H9 (cell line): Measurements from ENCODE around the gene SUPT5H. TPM values are rescaled to one million over a fixed set of nuclear protein-coding genes. Genes with fewer than 3 reads are reported as not detected.
A peak's percentile ranks its signal among the peaks of the same experiment; 100 is the strongest.

ENCODE experiments used
- DNase-seq: peaks from one replicate; pipeline ENCODE4 v3.0.0-alpha.2; 2017
- H2AFZ ChIP-seq: one replicate; pipeline ENCODE4 v1.6.1; 2013; ENCODE audit warnings: mild to moderate bottlenecking, low read length, control low read depth, moderate library complexity
- H2AK5ac ChIP-seq: 2 replicates; pipeline ENCODE4 v1.6.1; 2013; ENCODE audit warnings: low read length, control low read depth, mixed read lengths; ENCODE audit not compliant: insufficient read length
- H2BK120ac ChIP-seq: one replicate; pipeline ENCODE4 v1.6.1; 2013; ENCODE audit warnings: low read depth, mild to moderate bottlenecking, low read length, control low read depth, inconsistent platforms; ENCODE audit not compliant: poor library complexity, severe bottlenecking
- H2BK12ac ChIP-seq: 2 replicates; pipeline ENCODE4 v1.6.1; 2013; ENCODE audit warnings: low read length, control low read depth, mixed read lengths, low read depth; ENCODE audit not compliant: insufficient read length
- H2BK15ac ChIP-seq: 2 replicates; pipeline ENCODE4 v1.6.1; 2013; ENCODE audit warnings: low read depth, low read length, control low read depth
- H2BK20ac ChIP-seq: one replicate; pipeline ENCODE4 v1.6.1; 2013; ENCODE audit warnings: low read depth, mild to moderate bottlenecking, low read length, control low read depth, inconsistent platforms; ENCODE audit not compliant: poor library complexity, severe bottlenecking
- H2BK5ac ChIP-seq: 2 replicates; pipeline ENCODE4 v1.6.1; 2013; ENCODE audit warnings: low read length, control low read depth, mixed read lengths; ENCODE audit not compliant: insufficient read length
- H3K14ac ChIP-seq: 2 replicates; pipeline ENCODE4 v1.6.1; 2013; ENCODE audit warnings: low read length, control low read depth; ENCODE audit not compliant: insufficient read depth
- H3K18ac ChIP-seq: 2 replicates; pipeline ENCODE4 v1.6.1; 2013; ENCODE audit warnings: low read depth, mild to moderate bottlenecking, mixed read lengths, low read length, control low read depth; ENCODE audit not compliant: insufficient read length
- H3K23ac ChIP-seq: 2 replicates; pipeline ENCODE4 v1.6.1; 2013; ENCODE audit warnings: low read length, control low read depth, mixed read lengths, low read depth; ENCODE audit not compliant: insufficient read length
- H3K23me2 ChIP-seq: 2 replicates; pipeline ENCODE4 v1.6.1; 2013; ENCODE audit warnings: low read depth, mild to moderate bottlenecking, mixed read lengths, low read length, control low read depth; ENCODE audit not compliant: insufficient read length, poor library complexity, severe bottlenecking
- H3K27ac ChIP-seq: 2 replicates; pipeline ENCODE4 v1.5.1; 2013; ENCODE audit warnings: low read length, control low read depth, mixed read lengths, low read depth; ENCODE audit not compliant: insufficient read length
- H3K27me3 ChIP-seq: 2 replicates; pipeline ENCODE4 v1.6.1; 2013; ENCODE audit warnings: low read length, control low read depth, inconsistent platforms; ENCODE audit not compliant: insufficient read depth
- H3K4ac ChIP-seq: 2 replicates; pipeline ENCODE4 v1.6.1; 2013; ENCODE audit warnings: low read depth, mild to moderate bottlenecking, control low read depth, inconsistent platforms, low read length, moderate library complexity
- H3K4me1 ChIP-seq: 2 replicates; pipeline ENCODE4 v1.6.1; 2013; ENCODE audit warnings: low read length, control low read depth, inconsistent platforms; ENCODE audit not compliant: insufficient read depth
- H3K4me2 ChIP-seq: 2 replicates; pipeline ENCODE4 v1.6.1; 2013; ENCODE audit warnings: low read length, control low read depth, mixed read lengths; ENCODE audit not compliant: insufficient read length, insufficient read depth
- H3K56ac ChIP-seq: 2 replicates; pipeline ENCODE4 v1.6.1; 2013; ENCODE audit warnings: low read depth, mild to moderate bottlenecking, mixed read lengths, low read length, control low read depth; ENCODE audit not compliant: insufficient read length
- H3K79me1 ChIP-seq: 2 replicates; pipeline ENCODE4 v1.6.1; 2013; ENCODE audit warnings: low read depth, mild to moderate bottlenecking, moderate library complexity, low read length, control low read depth, inconsistent platforms; ENCODE audit not compliant: insufficient read depth, poor library complexity, severe bottlenecking
- H3K79me2 ChIP-seq: 2 replicates; pipeline ENCODE4 v1.6.1; 2013; ENCODE audit warnings: low read length, control low read depth, inconsistent platforms; ENCODE audit not compliant: insufficient read depth
- H3K9ac ChIP-seq: 2 replicates; pipeline ENCODE4 v1.6.1; 2013; ENCODE audit warnings: low read length, control low read depth, mixed read lengths; ENCODE audit not compliant: insufficient read length; ENCODE audit errors: extremely low read depth
- H3K9me3 ChIP-seq: one replicate; pipeline ENCODE4 v1.6.1; 2013; ENCODE audit warnings: low read depth, low read length, inconsistent platforms; ENCODE audit not compliant: control insufficient read depth
- H3T11ph ChIP-seq: one replicate; pipeline ENCODE4 v1.6.1; 2013; ENCODE audit warnings: mild to moderate bottlenecking, low read length, control low read depth, inconsistent platforms
- H4K20me1 ChIP-seq: one replicate; pipeline ENCODE4 v1.6.1; 2013; ENCODE audit not compliant: control insufficient read depth, insufficient read length, insufficient read depth
- H4K5ac ChIP-seq: 2 replicates; pipeline ENCODE4 v1.6.1; 2013; ENCODE audit warnings: low read depth, mild to moderate bottlenecking, mixed read lengths, low read length, control low read depth; ENCODE audit not compliant: insufficient read length
- H4K8ac ChIP-seq: replicated peaks from 2 replicates; pipeline ENCODE4 v1.6.1; 2013; ENCODE audit warnings: low read length, control low read depth, mixed read lengths, low read depth; ENCODE audit not compliant: insufficient read length
- H4K91ac ChIP-seq: 2 replicates; pipeline ENCODE4 v1.6.1; 2013; ENCODE audit warnings: low read depth, mild to moderate bottlenecking, moderate library complexity, mixed read lengths, low read length, control low read depth; ENCODE audit not compliant: insufficient read length
- H3K27ac Mint-ChIP-seq, 3 experiments: 2 replicates in 2 of 3; 3 replicates in 1 of 3; pipeline ENCODE4 v1.8.0; 2020 to 2021; ENCODE audit warnings: mixed read lengths in 3 of 3, mild to moderate bottlenecking in 1 of 3, moderate library complexity in 1 of 3
- H3K27me3 Mint-ChIP-seq: 2 replicates; pipeline ENCODE4 v1.8.0; 2021; ENCODE audit warnings: low read depth, mild to moderate bottlenecking, moderate library complexity, mixed read lengths
- H3K36me3 Mint-ChIP-seq, 3 experiments: 2 replicates in 2 of 3; 3 replicates in 1 of 3; pipeline ENCODE4 v1.8.0; 2020 to 2021; ENCODE audit warnings: low read depth in 3 of 3, mixed read lengths in 3 of 3; ENCODE audit not compliant: insufficient read depth in 1 of 3
- H3K4me1 Mint-ChIP-seq, 2 experiments: 2 replicates each; pipeline ENCODE4 v1.8.0; 2020; ENCODE audit warnings: mixed read lengths in 2 of 2
- H3K4me3 Mint-ChIP-seq, 2 experiments: 2 replicates in 1 of 2; 3 replicates in 1 of 2; pipeline ENCODE4 v1.8.0; 2020 to 2021; ENCODE audit warnings: mild to moderate bottlenecking in 2 of 2, mixed read lengths in 2 of 2, moderate library complexity in 1 of 2
- H3K9me3 Mint-ChIP-seq, 2 experiments: 2 replicates in 1 of 2; 3 replicates in 1 of 2; pipeline ENCODE4 v1.8.0; 2020; ENCODE audit warnings: mild to moderate bottlenecking in 2 of 2, mixed read lengths in 2 of 2, moderate library complexity in 1 of 2
- CTCF ChIP-seq: fragments of 200-600 bp; sonication (generic); conservative IDR thresholded peaks from 3 replicates; pipeline ENCODE4 v1.8.0; 2021; ENCODE audit warnings: antibody characterized with exemption, mild to moderate bottlenecking
- WGBS: extraction: QIAGEN DNeasy Blood & Tissue Kit; methylation state at CpG from one replicate; pipeline ENCODE4 v1.1.7; 2013; ENCODE audit warnings: missing lambda C conversion rate, low lambda C conversion rate, mixed read lengths; ENCODE audit not compliant: insufficient read length; ENCODE audit errors: extremely low coverage; 5-methylcytosine and 5-hydroxymethylcytosine counted together
- total RNA-seq: library from RNA; stranded (reverse); gene quantifications from 2 replicates; pipeline ENCODE4 v1.2.1, GENCODE V29; 2021

Gene SUPT5H
- total RNA-seq, 1 experiment from 2014 or later: 145 TPM

DNA sequence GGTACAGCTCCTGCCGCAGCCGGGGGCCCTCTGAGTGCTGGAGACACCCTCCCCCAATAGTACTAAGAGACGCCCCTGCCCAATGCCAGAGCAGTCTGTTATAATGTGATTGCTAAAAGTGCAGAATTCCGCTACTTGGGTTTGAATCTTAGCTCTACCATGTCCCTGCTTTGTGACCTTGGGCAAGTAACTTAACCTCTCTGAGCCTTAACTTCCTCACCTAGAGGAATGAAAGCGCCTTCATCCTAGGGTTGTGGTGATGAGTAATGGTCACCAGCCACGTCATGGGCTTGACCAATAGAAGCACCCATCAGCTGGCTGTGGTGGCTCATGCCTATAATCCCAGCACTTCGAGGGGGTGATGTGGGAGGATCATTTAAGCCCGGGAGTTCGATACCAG, 26.4 kb upstream of the SUPT5H start:
- H3K4me1 Mint-ChIP-seq: peaks cover 12 to 17% of the 10 kb centered on the region in 2 experiments
- no peak overlapping the region for H3K4ac ChIP-seq
- no peak overlapping the region for H3K14ac ChIP-seq
- no peak overlapping the region for H3K27ac Mint-ChIP-seq
- no peaks in the 10 kb centered on the region for H3K9me3 ChIP-seq
- no peak overlapping the region for H3K56ac ChIP-seq
- no peak overlapping the region for H4K91ac ChIP-seq
- no peak overlapping the region for H2BK120ac ChIP-seq
- H3K27me3 Mint-ChIP-seq: no peaks in the 10 kb centered on the region
- no peak for TF ChIP-seq CTCF
- H3K27me3 ChIP-seq: no peaks in the 10 kb centered on the region
- no peak overlapping the region for H2AFZ ChIP-seq
- H3K23ac ChIP-seq: no peak overlapping the region
- peaks cover 27 to 86% (median 69%) of the 10 kb centered on the region in 3 experiments for H3K36me3 Mint-ChIP-seq
- H2BK15ac ChIP-seq: no peak overlapping the region
- no CpG with 5 or more reads among the region's 9 CpGs for WGBS
- peaks cover 3% of the 10 kb centered on the region for H3K23me2 ChIP-seq
- H2BK5ac ChIP-seq: no peak overlapping the region
- DNase-seq: no peak
- H2BK20ac ChIP-seq: no peak overlapping the region
- H4K8ac ChIP-seq: no peak overlapping the region
- H3K4me1 ChIP-seq: no peaks in the 10 kb centered on the region
- H3K79me2 ChIP-seq: peaks cover 6% of the 10 kb centered on the region; the same call in 1 of the 2 replicates
- no peak overlapping the region for H3T11ph ChIP-seq
- H4K20me1 ChIP-seq: no peaks in the 10 kb centered on the region
- no peak overlapping the region for H3K18ac ChIP-seq
- no peak overlapping the region for H2AK5ac ChIP-seq
- peak overlapping the region in 1 of 2 experiments; percentile 57; a peak in 1 of 5 replicates for H3K4me3 Mint-ChIP-seq
- peaks cover 6% of the 10 kb centered on the region for H3K79me1 ChIP-seq
- H3K9me3 Mint-ChIP-seq: no peaks in the 10 kb centered on the region
- H2BK12ac ChIP-seq: no peak overlapping the region
- no peak overlapping the region for H3K4me2 ChIP-seq
- H3K27ac ChIP-seq: no peak overlapping the region
- H3K9ac ChIP-seq: no peak overlapping the region
- H4K5ac ChIP-seq: no peak overlapping the region
